NCI-H2081 (cell line): ENCODE results near the gene EEF1E1.
A peak's percentile ranks its signal among the peaks of the same experiment; 100 is the strongest.

ENCODE experiments used
- DNase-seq, 2 experiments: peaks; one replicate each; lab custom pipeline; 2025; lab: John Stamatoyannopoulos, UW

The EEF1E1 gene

GRCh38 chr6:8102122-8102958 is at the start of gene EEF1E1:
TSS of gene EEF1E1 (minus strand) at chr6:8102548. CDS start at chr6:8102521, 27 bp downstream.
- DNase-seq: peak; percentile 93 to 94

DNA sequence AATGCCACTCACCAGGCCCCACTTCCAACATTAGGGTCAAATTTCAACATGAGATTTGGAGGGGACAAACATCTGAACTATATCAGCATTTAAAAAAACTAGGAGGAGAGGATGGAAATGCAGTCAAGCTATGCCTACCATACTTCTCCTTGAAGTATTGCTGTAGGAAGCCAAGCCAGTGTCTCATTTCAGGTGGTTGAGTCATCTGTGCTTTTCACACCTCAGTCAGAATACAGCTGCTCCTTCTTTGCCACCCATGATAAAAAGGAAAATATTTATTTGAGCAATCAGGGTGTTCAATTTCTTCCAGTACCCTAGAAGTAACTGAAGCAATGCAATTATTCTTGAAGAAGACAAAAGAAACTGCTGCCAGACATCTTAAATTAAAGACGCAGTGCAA is 47.0 kb upstream of the EEF1E1 start:
- no peak for DNase-seq

DNA sequence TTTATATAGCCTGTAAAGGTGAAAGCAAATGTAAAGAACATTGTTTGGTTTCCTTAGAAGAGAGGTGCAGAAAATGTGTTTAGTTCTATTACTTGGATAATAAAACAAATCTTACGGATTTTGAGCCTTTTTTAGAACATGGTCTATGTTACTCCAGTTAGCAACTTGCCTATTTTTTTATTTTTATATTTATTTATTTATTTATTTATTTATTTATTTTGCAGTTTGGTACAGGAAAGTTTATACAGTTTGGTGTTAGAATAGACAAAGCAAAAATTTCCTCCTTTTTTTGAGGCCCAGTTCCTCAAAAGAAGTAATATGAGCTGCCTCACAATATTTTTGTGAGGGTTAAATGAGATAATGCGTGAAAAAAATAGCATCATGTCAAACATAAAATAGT is 41.6 kb upstream of the EEF1E1 start:
- no peak for DNase-seq

DNA sequence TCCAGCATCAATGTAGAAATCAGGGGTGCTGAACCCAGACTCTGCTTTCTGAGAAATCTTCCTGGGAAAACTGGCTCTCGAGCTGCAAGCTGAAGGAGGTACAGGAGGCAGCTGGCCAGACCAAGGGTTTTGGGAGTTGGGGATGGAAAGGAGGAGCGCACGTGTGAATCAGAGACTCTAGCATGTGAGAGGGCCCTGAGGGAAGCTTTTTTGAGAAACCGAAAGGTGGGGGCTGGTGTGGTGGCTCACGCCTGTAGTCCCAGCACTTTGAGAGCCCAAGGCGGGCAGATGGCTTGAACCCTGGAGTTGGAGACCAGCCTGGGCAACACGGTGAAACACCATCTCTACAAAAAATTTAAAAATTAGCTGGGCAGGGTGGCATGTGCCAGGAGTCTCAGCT is 37.1 kb upstream of the EEF1E1 start:
- DNase-seq: no peak

GRCh38 chr6:8137529-8137939 is 35.2 kb upstream of the EEF1E1 start:
- no peak for DNase-seq

DNA sequence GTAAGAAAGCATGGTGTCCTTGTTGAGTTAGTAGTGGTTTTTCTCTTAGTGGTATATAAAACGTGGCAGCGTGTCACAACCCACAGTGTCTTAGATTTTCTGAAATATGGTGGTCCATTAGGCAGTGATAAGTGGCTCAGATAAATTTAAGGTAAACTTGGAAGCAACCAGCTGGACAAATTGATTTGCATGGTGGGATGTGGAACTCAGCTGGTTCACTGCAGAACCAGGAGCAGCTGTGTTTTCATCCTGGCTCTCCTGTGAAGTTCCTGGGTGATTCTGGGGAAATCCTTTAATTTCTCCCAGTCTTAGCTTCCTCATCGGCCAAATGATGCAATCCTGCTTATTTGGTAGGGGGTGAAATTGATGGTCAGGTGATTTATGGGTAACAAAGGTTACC is 32.9 kb upstream of the EEF1E1 start:
- no peak for DNase-seq

GRCh38 chr6:8132130-8132529 is 29.8 kb upstream of the EEF1E1 start:
- no peak for DNase-seq

DNA sequence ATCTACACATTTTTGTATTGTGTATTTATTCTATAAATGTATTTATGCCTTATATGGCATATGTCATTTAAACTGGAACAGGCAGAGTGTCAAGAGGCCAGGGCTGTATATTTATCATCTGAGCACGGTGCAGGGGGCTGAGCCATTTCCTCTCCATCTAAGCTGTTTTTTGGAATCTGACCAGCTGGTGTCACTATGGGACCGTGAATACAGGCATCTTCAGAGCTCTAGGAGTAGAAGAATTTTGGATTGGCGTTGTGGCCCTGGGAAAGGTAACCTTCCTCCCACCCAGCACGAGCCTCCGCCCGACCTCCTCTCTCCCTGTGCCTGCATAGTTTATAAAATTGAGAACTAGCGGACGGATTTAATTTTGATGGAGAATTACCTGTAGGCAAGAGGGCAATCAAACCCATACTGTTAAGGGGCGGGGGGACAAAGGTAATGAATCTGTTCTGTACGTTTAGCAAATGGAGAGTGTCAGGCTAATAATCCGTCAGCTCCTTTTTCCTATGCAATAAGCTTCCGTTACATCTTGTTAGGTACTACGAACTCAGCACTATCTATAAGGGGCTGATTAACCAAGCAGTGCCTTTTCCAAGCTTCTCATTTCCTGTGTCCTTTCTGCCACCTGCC is 29.0 kb upstream of the EEF1E1 start:
- peak; percentile 76 to 80 for DNase-seq

DNA sequence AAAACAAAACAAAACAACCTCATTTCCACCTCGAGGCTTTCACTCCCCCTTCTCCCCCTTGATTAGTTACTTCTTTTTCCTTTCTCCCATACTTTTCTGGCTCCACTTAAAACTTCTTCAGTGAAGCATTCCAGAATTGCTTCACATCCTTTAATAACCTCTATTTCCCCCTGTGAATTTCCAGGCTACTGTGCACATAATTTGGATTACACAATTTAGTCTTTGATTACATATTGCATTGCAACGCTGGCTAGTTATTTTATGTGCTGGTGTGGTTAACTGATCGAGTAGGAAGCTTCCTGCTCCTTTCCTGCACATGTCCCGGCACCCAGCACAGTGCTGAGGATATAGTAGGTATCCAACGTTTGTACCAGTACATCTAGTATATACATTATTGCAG is 28.1 kb upstream of the EEF1E1 start:
- no peak for DNase-seq

DNA sequence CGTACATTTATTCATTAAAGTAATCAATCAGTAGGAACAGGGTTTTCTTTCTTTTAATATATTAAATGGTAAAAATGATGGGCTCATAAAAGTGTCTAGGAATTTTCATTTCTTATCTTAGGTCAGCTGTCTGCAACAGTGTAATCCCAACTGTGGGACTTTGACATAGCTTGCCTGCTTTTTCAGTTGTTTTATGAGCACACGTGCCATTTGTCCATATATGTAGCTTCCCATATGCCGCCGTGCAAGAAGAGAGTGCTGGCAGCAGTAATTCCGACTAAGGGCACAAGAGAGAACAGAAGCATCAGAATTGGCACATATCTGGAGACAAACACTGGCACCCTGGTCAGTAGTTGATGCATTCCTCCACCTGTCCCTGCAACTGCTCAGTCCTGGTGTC is 20.9 kb upstream of the EEF1E1 start:
- DNase-seq: no peak

- no peak for DNase-seq
Measured at GRCh38 chr6:8114956-8115355, 12.6 kb upstream of the EEF1E1 start.

DNA sequence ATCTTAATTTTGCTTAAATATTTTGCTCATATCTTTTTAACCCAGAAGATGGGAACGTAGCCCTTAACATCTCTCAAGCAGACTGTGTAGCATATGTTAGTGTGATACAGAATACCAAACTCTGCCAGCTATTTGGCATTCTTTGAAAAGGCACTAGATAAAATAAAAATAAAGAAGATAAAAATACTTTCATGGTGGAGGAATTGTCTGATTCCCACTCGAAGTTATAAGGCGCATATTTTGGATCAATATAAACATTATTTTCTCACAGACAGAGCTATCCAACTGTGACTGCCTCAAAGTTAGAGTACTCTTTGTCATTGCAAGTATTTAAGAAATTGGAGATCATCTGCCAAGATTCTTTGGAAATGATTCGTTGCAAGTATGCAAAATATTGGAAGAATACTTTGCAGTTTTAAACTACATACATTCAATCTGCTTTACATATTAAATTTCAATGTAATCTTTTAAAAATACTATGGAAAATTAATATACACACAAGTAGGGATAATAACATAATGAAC is 10.8 kb upstream of the EEF1E1 start:
- DNase-seq: no peak

DNA sequence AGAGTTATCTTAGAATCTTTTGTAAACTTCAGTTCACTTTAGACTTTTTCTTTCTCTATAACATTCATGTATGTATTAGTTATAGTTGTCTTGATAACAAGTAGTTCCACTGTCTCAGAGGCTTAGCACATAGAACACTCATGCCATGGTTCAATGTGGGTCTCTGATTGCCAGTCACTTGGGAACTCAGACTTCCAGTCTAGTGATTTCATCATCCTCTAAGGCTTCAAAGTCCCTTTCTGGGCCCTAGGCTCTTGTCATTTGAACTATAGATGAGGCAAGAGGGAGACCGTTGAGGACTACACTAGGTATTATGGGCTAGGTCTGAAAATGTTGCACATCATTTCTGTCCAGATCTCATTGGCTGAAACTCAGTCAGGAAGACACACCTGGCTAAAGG is 8.4 kb upstream of the EEF1E1 start:
- no peak for DNase-seq

GRCh38 chr6:8110117-8110721 is 7.9 kb upstream of the EEF1E1 start:
- DNase-seq: no peak

GRCh38 chr6:8108759-8109539 is 6.6 kb upstream of the EEF1E1 start:
- no peak for DNase-seq

DNA sequence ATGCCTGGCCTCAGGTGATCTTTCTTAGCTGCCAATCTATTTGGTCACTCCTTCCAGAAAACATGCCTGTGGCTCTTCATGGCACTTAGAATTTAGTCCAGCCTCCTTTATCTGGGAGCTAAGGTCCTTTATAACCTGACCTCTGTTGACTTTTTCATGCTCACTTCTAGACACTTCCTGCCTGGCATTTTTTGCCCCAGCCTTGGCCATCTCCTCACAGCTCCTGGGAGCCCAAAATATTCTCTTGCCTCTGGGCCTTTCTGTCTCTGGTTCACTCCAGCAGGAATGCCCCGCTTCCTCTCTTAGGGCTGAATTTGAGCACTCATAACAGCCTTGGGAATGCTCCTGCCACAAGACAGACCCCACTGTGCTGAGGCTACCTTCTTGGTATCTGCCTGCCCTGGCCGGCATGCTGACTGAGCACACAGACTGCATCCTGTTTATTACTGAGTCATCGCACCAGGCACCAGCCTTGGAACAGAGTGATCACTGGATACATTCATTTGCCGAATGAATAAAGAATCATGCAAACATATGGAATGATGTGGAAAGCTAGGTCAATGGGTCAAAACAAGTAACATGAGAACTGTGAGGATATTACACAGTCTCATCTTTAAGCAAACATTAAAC is 5.8 kb upstream of the EEF1E1 start:
- no peak for DNase-seq

DNA sequence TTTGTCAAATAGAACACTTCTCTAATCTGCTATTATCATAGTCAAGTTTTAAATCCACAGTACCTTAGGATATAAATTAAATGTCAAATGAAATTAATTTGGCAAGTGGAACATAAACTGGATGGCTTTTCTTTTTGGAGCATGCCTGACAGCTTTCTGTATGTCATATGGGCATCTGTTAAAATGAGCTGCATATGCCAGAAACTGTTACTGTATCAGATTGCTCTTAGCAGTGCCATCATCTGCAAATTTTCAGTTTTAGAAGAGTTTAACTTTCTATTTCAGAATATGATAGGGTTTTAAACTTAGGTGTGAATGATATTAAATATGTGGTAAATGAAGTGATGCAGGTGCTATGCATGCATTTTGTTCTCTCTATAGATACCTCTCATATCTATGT is 3.4 kb upstream of the EEF1E1 start:
- DNase-seq: no peak

DNA sequence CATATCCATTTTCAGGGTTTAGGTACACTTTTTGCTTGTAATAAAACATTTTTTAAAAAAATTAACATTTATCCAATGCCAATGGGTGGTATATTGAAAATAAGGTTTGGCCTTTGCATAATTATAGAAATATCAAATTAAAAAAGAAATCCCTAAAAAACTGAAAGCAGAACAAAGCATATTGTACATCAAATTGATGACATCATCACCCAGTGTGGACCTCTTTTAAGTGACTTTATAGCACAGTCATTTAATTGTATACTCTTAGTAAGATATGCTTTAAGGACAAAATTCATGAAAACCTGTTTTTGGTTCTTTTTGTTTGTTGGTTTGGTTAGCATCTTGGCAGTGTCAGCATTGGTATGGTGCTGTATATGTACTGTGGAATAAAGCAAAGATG is 1.4 kb upstream of the EEF1E1 start:
- no peak for DNase-seq

DNA sequence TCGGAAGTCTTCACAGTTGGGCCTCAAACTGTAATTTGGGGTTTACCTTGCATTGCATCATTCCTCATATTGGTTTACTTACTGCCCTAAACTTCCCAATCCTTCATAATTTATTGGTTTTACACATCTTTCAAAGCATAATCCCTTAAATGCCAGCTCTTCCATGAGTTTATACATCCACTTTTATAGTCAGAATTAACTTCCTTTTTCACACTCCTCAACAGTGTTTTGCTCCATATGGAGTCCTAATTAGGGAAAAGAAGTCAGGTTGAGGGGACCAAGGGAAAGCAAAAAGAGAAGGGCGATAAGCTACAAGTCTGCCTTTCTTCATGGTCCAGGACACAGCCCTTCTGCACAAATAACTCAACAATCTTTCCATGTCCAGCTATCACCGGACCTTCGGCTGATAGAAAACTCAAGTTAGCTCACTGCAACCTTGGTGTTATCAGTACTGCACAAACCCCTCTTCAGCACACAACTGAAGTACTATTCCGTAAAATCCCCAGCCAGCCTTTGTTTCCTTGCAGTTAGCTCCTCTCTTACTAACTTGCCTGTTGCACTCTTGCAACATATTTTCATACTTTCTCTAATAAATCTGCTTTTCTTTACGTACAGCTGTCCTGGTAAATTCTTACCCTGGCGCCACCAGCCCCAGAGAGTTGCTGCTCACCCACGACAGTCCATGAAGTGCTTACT is 2.0 kb downstream of the EEF1E1 start:
- DNase-seq: no peak

DNA sequence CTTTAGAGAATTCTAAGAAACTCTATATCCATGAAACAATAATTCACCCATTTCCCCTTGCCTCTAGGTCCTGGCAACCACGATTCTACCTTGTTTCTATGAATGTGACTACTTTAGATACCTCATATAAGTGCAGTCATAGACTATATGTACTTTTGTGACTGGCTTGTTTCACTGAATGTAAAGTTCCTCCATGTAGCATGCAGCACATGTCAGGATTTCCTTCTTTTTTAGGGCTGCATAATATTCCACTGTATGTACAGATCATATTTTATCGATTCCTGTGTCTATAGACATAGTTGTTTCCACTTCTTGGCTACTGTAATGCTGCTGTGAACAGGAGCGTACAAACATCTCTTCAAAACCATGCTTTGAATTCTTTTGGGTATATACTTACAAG is 11.7 kb downstream of the EEF1E1 start:
- DNase-seq: no peak

GRCh38 chr6:8088886-8089285 is 13.5 kb downstream of the EEF1E1 start:
- DNase-seq: no peak
